GM23248 (cell line): ENCODE data around the gene MGAT4B.

Experiments used
- EZH2 ChIP-seq: fragments of 200-600 bp; sonication (generic); IDR thresholded peaks from 2 replicates; pipeline ENCODE4 v1.6.1; 2018; ENCODE audit warnings: antibody characterized with exemption, mild to moderate bottlenecking; ENCODE audit not compliant: insufficient read depth, poor library complexity, severe bottlenecking
- EZH2phosphoT487 ChIP-seq: fragments of 200-600 bp; sonication (generic); IDR thresholded peaks from 2 replicates; pipeline ENCODE4 v1.6.1; 2018; ENCODE audit warnings: antibody characterized with exemption, moderate library complexity, mild to moderate bottlenecking, low read depth; ENCODE audit not compliant: insufficient read depth

- TF ChIP-seq EZH2 = no peak
- no peak for TF ChIP-seq EZH2phosphoT487
Measured at GRCh38 chr5:179776411-179776938, 30.2 kb downstream of the MGAT4B start.
